GM12801 (cell line): ENCODE results near the gene SBK1.

ENCODE experiments used
- CTCF ChIP-seq: IDR thresholded peaks from one replicate; pipeline ENCODE4 v1.5.1; 2011; ENCODE audit warnings: control low read depth; ENCODE audit not compliant: insufficient read length; ENCODE audit errors: extremely low read depth

SBK1 gene

GRCh38 chr16:28259781-28260150, 32.6 kb upstream of the SBK1 start:
- TF ChIP-seq CTCF: no peak

- no peak for TF ChIP-seq CTCF
Observed at GRCh38 chr16:28260193-28260592, 32.1 kb upstream of the SBK1 start.

GRCh38 chr16:28261942-28262341, 30.4 kb upstream of the SBK1 start:
- no peak for TF ChIP-seq CTCF

- no peak for TF ChIP-seq CTCF
Observed at GRCh38 chr16:28263305-28263704, 29.0 kb upstream of the SBK1 start.

- TF ChIP-seq CTCF: no peak
Observed at GRCh38 chr16:28264656-28265055, 27.7 kb upstream of the SBK1 start.

- no peak for TF ChIP-seq CTCF
Observed at GRCh38 chr16:28265822-28266221, 26.5 kb upstream of the SBK1 start.

- TF ChIP-seq CTCF: no peak
Observed at GRCh38 chr16:28267356-28267755, 25.0 kb upstream of the SBK1 start.

GRCh38 chr16:28273511-28273910, 18.8 kb upstream of the SBK1 start:
- no peak for TF ChIP-seq CTCF
